Measurements from ENCODE around the gene SERPINB1. TPM values are rescaled to one million over a fixed set of nuclear protein-coding genes. Genes with fewer than 3 reads are reported as not detected.

The SERPINB1 gene
- total RNA-seq, 1 experiment from 2014 or later: 2.3 TPM

DNA sequence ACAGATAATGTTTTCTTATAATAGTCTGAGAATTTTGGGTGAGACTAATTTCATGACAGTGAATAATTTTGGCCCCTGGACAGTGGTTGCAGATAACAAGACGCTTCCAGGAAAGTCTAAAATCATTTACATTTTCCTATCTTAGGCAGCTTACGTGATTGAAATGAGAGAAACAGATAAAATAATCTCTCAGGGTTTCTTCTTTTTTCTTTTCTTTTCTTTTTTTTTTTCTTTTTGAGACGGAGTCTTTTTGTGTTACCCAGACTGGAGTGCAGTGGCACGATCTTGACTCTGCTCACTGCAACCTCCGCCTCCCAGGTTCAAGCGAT, 4.2 kb upstream of the SERPINB1 start:
- Histone ChIP-seq H3K27me3 (no peaks in the 10 kb centered on the region), H3K4me1 (no peaks in the 10 kb centered on the region), H3K4me3 (no peak overlapping the region), H3K27ac (no peak overlapping the region), H3K36me3 (no peaks in the 10 kb centered on the region), H3K9me3 (replicated peaks) (no peaks in the 10 kb centered on the region)
- DNase-seq: no peak

DNA sequence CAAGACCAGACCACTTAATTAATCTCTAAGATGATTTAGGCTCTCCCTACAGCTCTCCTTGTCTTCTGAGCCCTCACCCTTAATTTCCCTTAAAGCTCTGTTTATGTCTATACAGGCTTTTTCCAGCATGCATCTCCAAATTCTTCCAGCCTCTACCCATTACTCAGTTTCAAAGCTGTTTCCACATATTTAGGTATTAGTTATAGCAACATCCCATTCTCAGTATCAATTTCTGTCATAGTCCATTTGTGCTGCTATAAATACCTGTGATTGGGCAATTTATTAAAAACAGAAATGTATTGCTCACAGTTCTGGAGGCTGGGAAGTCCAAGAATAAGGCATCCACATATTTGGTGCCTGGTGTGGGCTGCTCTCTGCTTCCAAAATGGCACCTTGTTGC, 2.3 kb upstream of the SERPINB1 start:
- Histone ChIP-seq H3K27ac (no peak overlapping the region), H3K9me3 (replicated peaks) (no peaks in the 10 kb centered on the region)
- DNase-seq: no peak

DNA sequence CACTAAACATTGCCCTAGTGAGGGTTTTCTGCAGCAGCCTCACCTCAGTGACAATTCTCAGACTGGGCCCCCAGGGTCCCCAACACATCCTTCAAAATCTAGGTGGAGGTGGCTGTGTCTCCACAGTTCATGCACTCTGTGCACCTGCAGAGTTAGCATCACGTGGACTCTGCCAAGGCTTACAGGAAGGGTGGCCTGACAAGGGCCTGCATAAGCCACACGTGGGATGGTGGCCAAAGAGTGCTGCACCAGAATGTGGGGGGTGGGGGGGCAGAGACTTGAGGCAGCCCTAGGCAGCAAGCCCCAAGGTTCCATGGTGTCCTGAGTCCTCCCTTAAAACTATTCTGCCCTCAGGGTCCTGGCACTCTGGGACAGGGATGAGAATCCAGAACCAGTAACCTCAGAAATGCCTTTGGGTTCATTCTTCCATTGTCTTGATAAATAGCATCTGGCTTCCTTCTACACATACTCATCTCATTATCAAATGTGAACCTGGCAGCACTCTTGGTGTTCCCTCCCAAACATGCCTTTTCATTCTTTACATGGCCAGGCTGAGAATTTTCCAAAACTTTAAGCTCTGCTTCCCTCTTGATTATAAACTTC, 1.6 kb upstream of the SERPINB1 start:
- no peak overlapping the region for H3K4me3 ChIP-seq
- no peak overlapping the region for H3K27ac ChIP-seq
- no peaks in the 10 kb centered on the region for H3K27me3 ChIP-seq
- no peaks in the 10 kb centered on the region for H3K9me3 ChIP-seq (replicated peaks)
- 0 out of 2 replicates have a peak, but pooled peaks cover 3% of the 10 kb centered on the region for H3K4me1 ChIP-seq
- H3K36me3 ChIP-seq: no peaks in the 10 kb centered on the region
- no peak for DNase-seq

More for the DNA sequence above, 2.3 kb upstream of the SERPINB1 start:
- Histone ChIP-seq H3K27me3 (no peaks in the 10 kb centered on the region), H3K36me3 (no peaks in the 10 kb centered on the region), H3K4me1 (0 out of 2 replicates have a peak, but pooled peaks cover 3% of the 10 kb centered on the region), H3K4me3 (no peak overlapping the region)

DNA sequence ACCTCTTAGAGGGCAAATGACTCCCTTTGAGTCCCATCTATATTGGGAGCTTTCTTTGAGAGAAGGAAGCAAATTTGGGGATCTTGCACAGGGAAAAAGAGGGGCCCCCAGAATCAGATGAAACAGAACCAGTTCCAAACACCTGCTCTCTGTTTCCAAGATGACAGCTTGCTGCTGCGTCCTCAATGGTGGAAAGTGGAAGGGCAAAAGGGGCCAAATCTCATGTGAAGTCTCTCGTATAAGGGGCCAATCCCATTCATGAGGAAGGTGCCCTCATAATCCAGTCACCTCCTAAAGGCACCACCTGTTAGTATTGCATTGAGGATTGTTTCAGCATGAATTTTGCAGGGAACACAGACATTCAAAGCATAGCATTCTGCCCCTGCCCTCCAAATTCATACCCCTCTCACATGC, 483 bp upstream of the SERPINB1 start:
- Histone ChIP-seq H3K27me3 (no peaks in the 10 kb centered on the region), H3K36me3 (no peaks in the 10 kb centered on the region), H3K9me3 (replicated peaks) (no peaks in the 10 kb centered on the region), H3K4me1 (0 out of 2 replicates have a peak, but pooled peaks cover 3% of the 10 kb centered on the region), H3K27ac (no peak overlapping the region; the same call in 1 of the 2 replicates), H3K4me3 (peak overlapping the region; percentile 52)
- no peak for DNase-seq

DNA sequence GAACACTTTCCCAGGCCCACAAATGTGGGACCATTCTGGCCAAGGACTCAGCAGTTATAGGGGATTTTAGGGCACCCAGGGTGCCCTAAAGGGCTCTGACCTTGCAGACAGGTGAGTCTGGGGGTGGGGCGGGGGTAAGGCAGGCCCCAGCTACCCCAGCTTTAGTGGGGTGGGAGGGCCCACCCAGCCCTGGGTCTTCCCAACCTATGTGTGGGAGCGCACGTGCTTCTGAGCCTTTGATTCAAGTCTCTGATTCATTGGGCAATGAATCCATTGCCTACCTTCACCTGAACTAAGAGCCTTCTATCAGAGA, 958 bp downstream of the SERPINB1 start:
- no peak for DNase-seq
- Histone ChIP-seq H3K27ac (no peak overlapping the region), H3K9me3 (replicated peaks) (no peaks in the 10 kb centered on the region), H3K4me1 (0 out of 2 replicates have a peak, but pooled peaks cover 3% of the 10 kb centered on the region), H3K27me3 (no peaks in the 10 kb centered on the region), H3K36me3 (no peaks in the 10 kb centered on the region), H3K4me3 (peak overlapping the region; percentile 52; the same call in 1 of the 2 replicates)

DNA sequence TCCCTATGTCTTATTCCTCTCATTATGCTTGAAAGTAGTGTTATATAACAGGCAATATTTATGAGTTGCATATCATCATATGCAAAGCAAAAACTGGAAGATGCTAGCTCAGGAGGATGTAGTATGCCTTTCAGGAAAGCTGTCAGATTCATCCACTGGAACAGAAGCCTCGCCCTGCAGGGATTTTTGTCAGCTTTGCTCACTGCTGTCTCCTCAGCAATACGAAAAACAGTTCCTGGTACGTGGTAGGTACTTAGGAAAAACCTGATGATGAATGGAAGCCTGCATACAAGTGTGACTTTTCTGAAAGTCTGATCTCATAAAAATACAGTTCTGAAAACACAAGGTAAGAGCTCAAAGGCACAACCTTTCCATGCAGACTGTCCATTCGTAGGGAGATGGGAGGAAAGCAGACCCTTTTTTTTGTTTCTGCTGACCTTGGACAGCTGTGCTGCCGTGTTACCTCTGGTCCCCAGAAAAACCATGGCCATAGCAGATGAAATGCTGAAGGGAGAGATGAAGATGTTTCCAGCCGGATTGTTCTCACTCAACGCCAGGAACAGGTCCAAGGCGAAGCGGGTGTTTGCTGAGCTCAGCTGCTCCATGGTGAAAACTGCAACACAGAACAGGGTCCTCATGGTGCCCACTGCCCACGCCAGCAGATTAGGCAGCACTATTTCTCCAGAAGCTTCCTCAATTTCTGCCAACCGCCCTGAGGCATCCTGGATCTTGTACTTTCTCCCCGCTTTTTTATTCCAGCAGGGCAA, 1.5 kb downstream of the SERPINB1 start:
- Histone ChIP-seq H3K4me3 (no peak overlapping the region), H3K27me3 (no peaks in the 10 kb centered on the region), H3K27ac (no peak overlapping the region), H3K4me1 (0 out of 2 replicates have a peak, but pooled peaks cover 3% of the 10 kb centered on the region), H3K36me3 (no peaks in the 10 kb centered on the region), H3K9me3 (replicated peaks) (no peaks in the 10 kb centered on the region)
- DNase-seq: no peak

DNA sequence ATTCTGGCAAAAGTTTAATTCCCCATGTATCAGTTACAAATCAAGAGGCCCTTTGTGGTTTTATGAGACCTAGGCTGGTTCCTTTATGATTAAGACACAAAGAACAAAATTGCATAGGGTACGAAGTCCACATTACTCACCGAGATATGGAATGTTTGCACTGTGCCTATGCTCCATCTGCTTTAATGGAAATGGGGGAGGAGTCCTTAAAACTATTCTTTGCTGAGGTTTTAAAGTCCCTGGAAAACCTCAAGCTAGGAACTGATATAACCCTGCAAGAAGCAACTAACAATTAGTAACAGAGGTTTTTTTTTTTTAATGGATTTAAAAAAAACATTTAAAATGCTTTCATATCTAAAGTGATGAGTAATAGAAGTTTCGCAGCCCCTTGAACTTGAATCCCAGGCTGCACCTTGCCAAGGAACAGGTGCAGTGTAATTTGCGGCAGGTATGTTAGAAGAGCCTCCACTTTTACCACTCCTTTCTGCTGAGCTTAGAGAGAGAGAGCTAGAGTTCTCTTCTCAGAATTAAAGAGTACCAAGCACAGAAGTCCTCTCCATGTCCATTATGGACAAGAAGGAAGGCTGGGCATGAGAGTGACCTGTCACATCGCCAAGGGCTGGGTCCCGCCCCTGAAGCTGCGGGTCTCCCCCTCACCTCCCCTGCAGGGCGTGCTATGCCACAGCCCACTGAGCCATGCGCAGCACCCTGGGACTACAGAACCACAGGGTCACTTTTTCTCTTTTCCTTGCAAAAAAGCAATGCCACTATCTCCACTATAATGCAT, 2.3 kb downstream of the SERPINB1 start:
- H3K27me3 ChIP-seq: no peaks in the 10 kb centered on the region
- 0 out of 2 replicates have a peak, but pooled peaks cover 3% of the 10 kb centered on the region for H3K4me1 ChIP-seq
- no peak overlapping the region for H3K4me3 ChIP-seq
- no peak overlapping the region for H3K27ac ChIP-seq
- no peaks in the 10 kb centered on the region for H3K9me3 ChIP-seq (replicated peaks)
- DNase-seq: no peak
- H3K36me3 ChIP-seq: no peaks in the 10 kb centered on the region

DNA sequence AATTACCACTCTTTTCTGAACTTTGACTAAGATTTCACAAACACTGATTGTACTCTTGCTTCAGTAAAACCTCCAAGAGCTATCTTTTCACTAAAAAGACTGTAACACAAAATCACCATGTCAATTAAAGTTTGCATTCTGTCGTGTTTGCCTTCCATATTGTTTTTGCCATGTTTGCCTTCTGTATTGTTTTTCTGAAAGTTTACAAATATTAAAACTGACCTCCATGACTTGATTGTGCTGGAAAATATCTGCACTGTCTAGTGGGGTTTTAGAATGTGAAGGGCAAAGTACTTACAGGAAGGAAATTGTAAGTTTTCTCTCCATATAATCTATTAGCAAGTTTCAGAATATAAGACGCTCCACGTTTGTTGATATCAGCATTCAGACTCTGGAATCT, 3.4 kb downstream of the SERPINB1 start:
- no peak overlapping the region for H3K27ac ChIP-seq
- 0 out of 2 replicates have a peak, but pooled peaks cover 3% of the 10 kb centered on the region for H3K4me1 ChIP-seq
- H3K36me3 ChIP-seq: no peaks in the 10 kb centered on the region
- H3K4me3 ChIP-seq: no peak overlapping the region
- no peaks in the 10 kb centered on the region for H3K27me3 ChIP-seq
- H3K9me3 ChIP-seq (replicated peaks): no peaks in the 10 kb centered on the region
- DNase-seq: no peak

DNA sequence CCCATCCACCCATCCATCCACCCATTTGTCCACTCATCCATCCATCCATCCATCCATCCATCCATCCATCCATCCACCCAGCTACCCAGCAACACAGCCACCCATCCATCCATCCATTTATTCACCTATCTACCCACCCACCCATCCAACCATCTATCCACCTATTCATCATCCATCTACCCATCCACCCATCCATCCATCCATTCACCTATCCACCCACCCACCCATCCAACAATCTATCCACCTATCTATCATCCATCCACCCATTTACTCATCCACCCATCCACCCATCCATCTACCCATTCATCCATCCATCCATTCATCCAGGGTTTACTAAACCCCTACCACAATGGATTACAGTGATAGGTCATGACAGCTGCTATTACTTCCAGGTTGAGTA, 7.4 kb downstream of the SERPINB1 start:
- DNase-seq: no peak
- H3K27me3 ChIP-seq: no peaks in the 10 kb centered on the region
- H3K4me3 ChIP-seq: no peak overlapping the region
- H3K27ac ChIP-seq: no peak overlapping the region
- no peaks in the 10 kb centered on the region for H3K4me1 ChIP-seq
- no peaks in the 10 kb centered on the region for H3K9me3 ChIP-seq (replicated peaks)
- H3K36me3 ChIP-seq: no peaks in the 10 kb centered on the region

DNA sequence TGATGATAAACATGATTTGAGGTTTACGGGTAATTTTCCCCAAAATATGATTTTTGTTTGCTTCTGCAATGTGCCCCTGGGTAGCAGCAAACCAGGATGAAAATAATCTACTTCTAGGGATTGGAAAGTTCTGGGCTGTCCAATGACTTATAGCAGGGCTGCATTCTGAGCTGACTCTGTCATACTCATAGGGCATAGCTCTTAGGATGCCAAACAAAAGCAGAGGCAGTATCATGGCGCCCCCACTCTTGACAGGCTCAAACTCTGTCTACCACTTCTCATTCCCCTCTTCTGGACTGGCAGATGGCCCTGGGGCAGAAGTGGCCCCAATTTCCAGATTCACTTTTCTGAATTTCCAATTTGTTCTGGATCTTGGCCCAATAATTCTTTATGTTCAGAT, 10.3 kb downstream of the SERPINB1 start:
- no peaks in the 10 kb centered on the region for H3K36me3 ChIP-seq
- H3K4me3 ChIP-seq: no peak overlapping the region
- H3K4me1 ChIP-seq: no peaks in the 10 kb centered on the region
- no peak for DNase-seq
- no peaks in the 10 kb centered on the region for H3K27me3 ChIP-seq
- H3K27ac ChIP-seq: no peak overlapping the region
- H3K9me3 ChIP-seq (replicated peaks): no peaks in the 10 kb centered on the region

DNA sequence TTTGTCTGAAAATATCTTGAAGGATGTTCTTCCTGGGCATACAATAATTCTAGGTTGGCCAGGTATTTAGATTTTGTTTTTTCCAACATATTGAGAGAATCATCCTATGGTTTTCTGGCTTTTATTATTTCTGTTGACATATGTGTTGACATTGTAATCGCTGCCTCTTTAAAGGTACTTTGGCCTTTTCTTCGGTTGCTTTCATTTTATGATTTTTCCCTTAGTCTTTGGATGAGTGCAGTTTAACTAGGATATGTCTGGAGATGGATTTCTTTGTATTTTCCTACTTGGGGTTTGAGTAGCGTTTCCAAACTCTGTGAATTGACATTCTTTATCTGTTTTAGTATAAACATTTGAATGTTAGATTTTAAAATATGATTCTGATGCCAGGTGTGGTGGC, 11.5 kb downstream of the SERPINB1 start:
- no peak overlapping the region for H3K27ac ChIP-seq
- H3K27me3 ChIP-seq: no peaks in the 10 kb centered on the region
- no peaks in the 10 kb centered on the region for H3K36me3 ChIP-seq
- no peak for DNase-seq
- no peaks in the 10 kb centered on the region for H3K4me1 ChIP-seq
- H3K4me3 ChIP-seq: no peak overlapping the region
- H3K9me3 ChIP-seq (replicated peaks): no peaks in the 10 kb centered on the region

DNA sequence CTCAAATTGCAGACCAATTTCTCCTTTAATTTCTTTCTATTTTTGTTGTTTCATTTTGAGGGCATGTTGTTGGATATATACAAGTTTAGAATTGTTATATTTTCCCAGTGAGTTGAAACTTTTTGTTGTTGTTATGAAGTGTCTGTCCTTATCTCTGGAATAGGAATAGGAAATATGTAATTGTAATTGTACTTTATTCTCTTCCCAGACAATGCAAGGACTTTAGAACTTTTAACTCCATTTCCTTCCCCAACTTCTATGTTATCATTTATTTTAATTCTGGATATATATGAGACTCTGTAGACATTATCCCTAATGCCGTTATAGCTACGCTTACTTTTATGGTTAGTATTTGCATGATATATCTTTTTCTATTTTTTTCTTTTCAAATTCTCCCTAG, 12.4 kb downstream of the SERPINB1 start:
- H3K36me3 ChIP-seq: no peaks in the 10 kb centered on the region
- no peaks in the 10 kb centered on the region for H3K27me3 ChIP-seq
- H3K27ac ChIP-seq: no peak overlapping the region
- H3K9me3 ChIP-seq (replicated peaks): no peaks in the 10 kb centered on the region
- H3K4me1 ChIP-seq: no peaks in the 10 kb centered on the region
- no peak overlapping the region for H3K4me3 ChIP-seq
- DNase-seq: no peak

DNA sequence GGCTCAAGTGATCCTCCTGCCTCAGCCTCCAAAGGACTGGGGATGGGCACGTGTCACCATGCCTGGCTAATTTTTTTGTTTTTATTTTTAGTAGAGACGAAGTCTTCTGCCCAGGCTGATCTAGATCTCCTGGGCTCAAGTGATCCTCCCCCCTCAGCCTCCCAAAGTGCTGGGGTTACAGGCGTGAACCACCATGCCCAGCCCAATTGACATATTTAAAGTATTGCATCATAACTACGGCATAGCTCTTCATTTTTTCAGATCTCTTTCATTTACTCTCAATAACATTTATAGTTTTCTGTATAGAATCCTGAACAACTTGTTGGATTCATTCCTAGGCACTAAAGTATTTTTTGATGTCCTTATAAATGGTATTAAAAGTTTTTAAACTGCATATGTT, 13.0 kb downstream of the SERPINB1 start:
- Histone ChIP-seq H3K4me3 (no peak overlapping the region), H3K27ac (no peak overlapping the region), H3K27me3 (no peaks in the 10 kb centered on the region), H3K9me3 (replicated peaks) (no peaks in the 10 kb centered on the region), H3K36me3 (no peaks in the 10 kb centered on the region), H3K4me1 (no peaks in the 10 kb centered on the region)
- DNase-seq: no peak

DNA sequence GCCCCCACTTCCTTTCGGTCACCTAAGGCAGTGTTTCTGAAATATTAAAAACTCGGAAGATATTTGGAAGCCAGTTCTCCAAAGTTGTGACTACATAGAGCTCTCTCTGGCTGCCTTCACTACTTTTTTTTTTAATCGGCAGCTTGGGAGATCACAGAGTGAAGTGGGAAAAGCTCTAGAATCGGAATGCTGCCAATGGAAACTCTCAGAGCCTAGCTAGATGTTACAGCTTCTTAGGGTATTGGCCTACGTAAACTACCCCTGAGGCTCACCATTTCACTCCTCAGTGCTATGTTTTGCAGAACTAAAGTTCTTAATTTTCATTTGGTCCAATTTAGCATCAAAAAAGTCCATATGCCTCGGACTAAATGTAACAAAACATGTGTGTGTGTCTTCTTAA, 14.5 kb downstream of the SERPINB1 start:
- Histone ChIP-seq H3K9me3 (replicated peaks) (no peaks in the 10 kb centered on the region), H3K36me3 (no peaks in the 10 kb centered on the region), H3K4me3 (no peak overlapping the region), H3K4me1 (no peaks in the 10 kb centered on the region), H3K27me3 (no peaks in the 10 kb centered on the region), H3K27ac (no peak overlapping the region)
- no peak for DNase-seq

DNA sequence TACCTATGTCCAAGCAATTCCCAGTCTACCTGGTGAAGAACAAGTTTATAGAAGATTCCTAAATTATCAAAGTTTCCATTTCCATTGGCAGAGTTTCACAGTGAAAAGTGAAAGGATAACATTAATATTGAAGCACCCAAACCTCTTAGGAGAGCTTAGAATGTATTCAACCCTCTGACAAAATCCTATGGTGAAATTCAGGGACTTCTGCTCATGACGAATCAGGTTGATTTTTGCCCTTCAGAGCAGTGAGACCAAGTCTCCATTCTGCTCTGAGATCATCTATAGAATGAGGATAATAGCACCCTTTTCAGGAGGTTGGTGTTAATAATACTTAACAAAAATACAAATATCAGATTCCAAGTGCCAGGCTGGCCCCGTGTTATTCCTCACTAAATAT, 15.5 kb downstream of the SERPINB1 start:
- Histone ChIP-seq H3K4me1 (no peaks in the 10 kb centered on the region), H3K27ac (no peak overlapping the region), H3K36me3 (no peaks in the 10 kb centered on the region), H3K9me3 (replicated peaks) (no peaks in the 10 kb centered on the region), H3K27me3 (no peaks in the 10 kb centered on the region), H3K4me3 (no peak overlapping the region)
- DNase-seq: no peak

Measured in SJCRH30 (cell line).